Right lobe of liver (tissue), 4 donors: Measurements from ENCODE around the gene ASPRV1.

Experiments used
- POLR2A ChIP-seq: fragments of 450-650 bp; IDR thresholded peaks from one replicate; pipeline ENCODE4 v1.6.1; 2017; ENCODE audit warnings: antibody characterized with exemption, mild to moderate bottlenecking
- TF ChIP-seq, protein P1 (sequence below), 4 donors: fragments of 200-600 bp in 3 of 4; fragments of 450-650 bp in 1 of 4; IDR thresholded peaks; one replicate each; pipeline versions ENCODE4 v1.5.1 to v1.8.0; 2016 to 2022; ENCODE audit warnings: antibody characterized with exemption in 4 of 4, mild to moderate bottlenecking in 2 of 4
- donor health status: DM: no; HTN: no; CAD: no.
- donor health status: DM: no; HTN: no; CAD: no.
- donor health status: DM: no; HTN: yes; CAD: no.

- TF ChIP-seq, protein P1, sequence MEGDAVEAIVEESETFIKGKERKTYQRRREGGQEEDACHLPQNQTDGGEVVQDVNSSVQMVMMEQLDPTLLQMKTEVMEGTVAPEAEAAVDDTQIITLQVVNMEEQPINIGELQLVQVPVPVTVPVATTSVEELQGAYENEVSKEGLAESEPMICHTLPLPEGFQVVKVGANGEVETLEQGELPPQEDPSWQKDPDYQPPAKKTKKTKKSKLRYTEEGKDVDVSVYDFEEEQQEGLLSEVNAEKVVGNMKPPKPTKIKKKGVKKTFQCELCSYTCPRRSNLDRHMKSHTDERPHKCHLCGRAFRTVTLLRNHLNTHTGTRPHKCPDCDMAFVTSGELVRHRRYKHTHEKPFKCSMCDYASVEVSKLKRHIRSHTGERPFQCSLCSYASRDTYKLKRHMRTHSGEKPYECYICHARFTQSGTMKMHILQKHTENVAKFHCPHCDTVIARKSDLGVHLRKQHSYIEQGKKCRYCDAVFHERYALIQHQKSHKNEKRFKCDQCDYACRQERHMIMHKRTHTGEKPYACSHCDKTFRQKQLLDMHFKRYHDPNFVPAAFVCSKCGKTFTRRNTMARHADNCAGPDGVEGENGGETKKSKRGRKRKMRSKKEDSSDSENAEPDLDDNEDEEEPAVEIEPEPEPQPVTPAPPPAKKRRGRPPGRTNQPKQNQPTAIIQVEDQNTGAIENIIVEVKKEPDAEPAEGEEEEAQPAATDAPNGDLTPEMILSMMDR (IDR thresholded peaks at IDR 0.05) = no peak
- TF ChIP-seq POLR2A = no peak
Observed at GRCh38 chr2:69993708-69994107, 32.3 kb upstream of the ASPRV1 start.
